Hematopoietic multipotent progenitor cell treated with erythropoietin and hydrocortisone succinate and interleukin-3 and kit ligand, for 4 days (in vitro differentiated cells): ENCODE data around the gene NCK1.
"Not testable (repeated sequence)": the region's sequence is repeated elsewhere in the genome, so short reads cannot be mapped to it uniquely, and the experiment has no call there.

Experiments
- DNase-seq: peaks from one replicate; pipeline ENCODE4 v3.0.0-alpha.2; 2015

Gene NCK1

DNA sequence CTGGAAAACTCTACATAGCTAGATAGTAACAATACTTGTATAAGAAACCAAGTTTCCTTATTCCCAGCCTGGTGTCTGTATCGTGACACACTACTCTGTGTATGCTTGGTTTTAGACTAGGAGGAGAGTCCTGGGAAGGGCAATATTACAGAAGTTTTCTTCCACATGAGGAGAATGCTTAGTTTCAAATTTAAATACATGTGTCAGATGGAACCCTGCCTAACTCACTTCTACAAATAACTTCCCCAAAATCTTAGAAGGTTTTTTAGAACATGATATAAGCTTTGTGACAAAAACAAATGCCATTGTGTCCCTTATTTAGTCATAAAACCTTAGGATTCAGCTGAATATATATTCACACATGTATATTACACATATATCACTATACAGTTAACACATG lies 88.6 kb downstream of the NCK1 start:
- no peak for DNase-seq

DNA sequence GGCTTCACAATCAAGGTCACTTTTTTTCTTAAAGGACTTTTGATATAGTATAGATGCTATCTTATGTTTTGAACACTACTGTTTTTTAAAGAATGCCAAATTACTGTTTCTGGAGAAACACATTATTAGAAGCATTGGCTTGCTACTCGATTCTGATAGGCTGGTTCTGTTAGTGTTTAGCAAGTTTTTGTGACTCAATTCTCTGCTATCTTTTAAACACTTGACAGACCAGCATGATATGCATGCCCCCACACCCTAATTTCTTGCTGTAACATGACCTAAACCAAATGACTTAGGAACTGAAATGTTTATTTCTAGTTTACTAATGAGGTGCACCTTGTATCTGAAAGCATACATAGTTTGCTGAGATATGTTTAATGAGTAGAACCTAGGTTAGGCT lies 90.3 kb downstream of the NCK1 start:
- DNase-seq: no peak

DNA sequence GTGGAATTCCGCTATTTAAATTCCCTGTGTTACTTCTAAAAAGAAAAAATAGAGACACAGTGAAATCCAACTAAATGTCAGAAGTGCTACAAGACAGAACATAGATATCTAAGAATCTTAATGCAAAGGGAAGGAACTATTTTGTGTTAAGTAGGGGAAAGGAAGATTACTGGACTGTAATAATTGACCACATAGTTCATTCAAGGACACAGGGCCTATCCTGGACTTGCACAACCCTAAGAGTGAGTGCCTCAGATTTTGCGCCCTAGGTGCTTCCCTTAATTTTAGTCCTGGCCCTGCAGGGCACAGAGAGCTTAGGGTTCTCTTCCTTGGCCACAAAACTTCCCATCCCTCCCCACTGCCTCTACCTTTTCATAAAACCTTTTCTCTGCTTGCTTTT lies 92.2 kb downstream of the NCK1 start:
- DNase-seq: no peak

GRCh38 chr3:136954980-136955780 lies 93.2 kb downstream of the NCK1 start:
- no peak for DNase-seq

DNA sequence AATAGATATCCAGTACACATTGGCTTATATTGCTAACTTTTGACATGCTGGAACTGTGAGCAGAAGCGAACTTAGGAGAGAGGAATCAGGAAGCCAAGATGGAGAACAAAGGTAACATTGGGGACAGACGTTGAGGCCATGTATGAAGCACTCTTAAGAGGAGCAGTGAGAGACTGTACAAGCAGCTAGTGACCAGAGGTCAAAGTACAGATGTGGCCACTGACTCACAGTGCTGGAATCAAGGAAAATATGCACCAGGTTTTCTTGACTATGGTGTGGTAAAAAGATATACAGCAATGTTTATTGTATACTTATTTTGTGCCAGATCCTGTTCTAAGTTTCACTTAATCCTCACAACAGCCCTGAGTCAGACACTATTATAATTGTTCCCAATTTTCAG lies 93.8 kb downstream of the NCK1 start:
- no peak for DNase-seq

DNA sequence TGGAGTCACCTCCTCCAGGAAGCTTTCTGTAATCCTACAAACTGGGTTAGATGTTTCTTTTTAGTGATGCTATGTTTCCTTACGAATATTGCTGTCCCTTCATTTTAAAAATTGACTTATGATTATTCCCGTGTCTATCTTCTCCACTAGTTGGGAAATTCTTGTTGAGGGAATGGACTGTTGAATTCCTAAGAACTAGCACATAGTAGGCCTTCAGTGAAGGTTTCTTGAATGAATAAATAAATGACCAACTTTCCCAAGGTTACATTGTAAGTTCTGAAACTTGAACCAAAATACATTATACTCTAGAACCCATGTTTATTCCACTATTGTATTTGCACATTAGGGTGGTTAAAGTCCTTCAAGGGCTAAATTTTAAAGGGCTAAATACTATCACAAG lies 95.0 kb downstream of the NCK1 start:
- DNase-seq: no peak

DNA sequence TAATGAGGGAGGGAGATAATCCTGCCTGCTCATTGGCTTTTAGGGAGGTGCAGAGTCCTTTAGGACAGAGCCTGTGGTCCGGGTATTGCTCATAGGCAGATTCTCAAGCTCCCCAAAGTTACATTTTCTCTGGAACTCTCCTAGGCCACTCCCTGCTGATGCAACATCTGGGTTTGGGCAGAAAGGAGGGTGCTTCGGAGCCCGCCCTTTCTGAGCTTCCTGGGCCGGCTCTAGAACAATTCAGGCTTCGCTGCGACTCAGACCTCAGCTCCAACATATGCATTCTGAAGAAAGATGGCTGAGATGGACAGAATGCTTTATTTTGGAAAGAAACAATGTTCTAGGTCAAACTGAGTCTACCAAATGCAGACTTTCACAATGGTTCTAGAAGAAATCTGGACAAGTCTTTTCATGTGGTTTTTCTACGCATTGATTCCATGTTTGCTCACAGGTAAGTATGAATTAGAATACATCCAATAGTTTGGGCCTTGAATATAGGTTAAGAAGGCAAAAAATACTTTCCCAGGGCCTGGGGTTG lies 95.8 kb downstream of the NCK1 start, which contains the start of gene IL20RB:
Gene IL20RB, plus strand, starts transcription at position 233 of the 538 bp plus-strand sequence. Its CDS starts 131 bp downstream, at position 364.
- no peak for DNase-seq

DNA sequence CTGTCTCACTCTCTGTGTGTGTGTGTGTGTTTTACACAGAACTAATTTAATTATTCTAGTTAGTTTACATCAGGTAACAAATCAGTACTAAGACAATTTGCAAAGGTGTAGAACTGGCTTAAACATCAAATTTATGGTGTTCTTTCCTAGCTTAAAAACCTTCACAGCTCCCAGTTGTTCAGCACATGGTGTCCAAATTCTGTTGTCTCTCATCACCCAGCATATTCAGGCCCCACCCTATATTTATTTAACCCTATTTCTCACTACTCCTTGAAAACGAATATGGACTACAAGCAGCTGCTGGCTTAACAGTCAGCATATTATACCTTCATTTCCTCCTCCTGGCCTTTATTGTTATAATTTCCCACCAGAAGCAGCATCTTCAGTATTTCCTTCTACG lies 96.9 kb downstream of the NCK1 start:
- no peak for DNase-seq

GRCh38 chr3:136959599-136959998 lies 97.6 kb downstream of the NCK1 start:
- no peak for DNase-seq

- DNase-seq: no peak
These were observed 99.1 kb downstream of the NCK1 start for GRCh38 chr3:136960838-136961836.

DNA sequence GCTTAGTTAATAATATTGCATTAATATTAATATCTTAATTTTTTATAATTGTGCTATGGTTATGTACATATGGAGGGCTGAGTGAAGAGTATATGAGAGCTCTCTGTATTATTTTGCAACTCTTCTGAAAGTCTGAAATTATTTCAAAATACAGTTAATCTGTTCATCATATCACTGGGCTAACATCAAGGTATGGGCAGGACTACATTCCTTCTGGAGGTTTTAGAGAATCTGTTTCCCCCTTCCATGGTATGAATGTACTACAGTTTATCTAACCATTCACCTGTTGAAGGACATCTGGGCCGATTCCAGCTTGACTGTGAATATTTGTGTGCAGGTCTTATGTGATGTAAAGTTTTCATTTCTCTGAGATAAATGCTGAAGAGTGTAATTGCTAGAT lies 100.9 kb downstream of the NCK1 start:
- no peak for DNase-seq

DNA sequence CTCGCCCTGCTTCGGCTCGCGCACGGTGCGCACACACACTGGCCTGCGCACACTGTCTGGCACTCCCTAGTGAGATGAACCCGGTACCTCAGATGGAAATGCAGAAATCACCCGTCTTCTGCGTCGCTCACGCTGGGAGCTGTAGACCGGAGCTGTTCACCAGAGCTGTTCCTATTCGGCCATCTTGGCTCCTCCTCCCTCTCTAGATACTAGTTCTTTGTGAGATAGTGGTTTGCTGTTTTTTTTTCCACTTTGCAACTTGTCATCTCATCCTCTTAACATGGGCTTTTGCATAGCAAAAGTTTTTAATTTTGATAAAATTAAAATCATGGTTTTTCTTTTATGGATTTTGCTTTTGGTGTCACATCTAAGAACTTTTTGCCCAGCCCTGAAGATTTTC lies 107.5 kb downstream of the NCK1 start:
- DNase-seq: not testable (repeated sequence)

GRCh38 chr3:136973352-136973751 lies 111.3 kb downstream of the NCK1 start:
- no peak for DNase-seq

- DNase-seq: no peak
These were observed 112.7 kb downstream of the NCK1 start for GRCh38 chr3:136974670-136975069.

- no peak for DNase-seq
These were observed 117.2 kb downstream of the NCK1 start for GRCh38 chr3:136979204-136979603.

DNA sequence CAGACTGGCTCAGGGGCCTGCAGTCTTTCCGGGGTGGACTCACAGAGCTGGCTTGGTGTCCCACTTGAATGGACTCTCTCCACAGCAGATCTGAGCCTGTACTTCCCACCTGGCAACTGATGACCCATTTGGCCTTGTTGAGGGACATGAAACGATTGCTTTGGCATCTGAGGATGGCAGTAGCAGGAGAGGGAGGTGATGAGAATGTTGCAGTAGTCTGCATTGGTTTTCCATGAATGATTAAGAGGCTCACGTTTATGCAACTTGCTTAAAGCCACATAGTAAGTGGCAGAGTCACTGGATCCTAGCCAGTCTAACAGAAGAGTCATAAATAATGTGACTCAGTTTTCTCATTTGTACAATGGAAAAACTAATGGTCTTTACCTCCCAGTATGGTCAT lies 117.7 kb downstream of the NCK1 start:
- DNase-seq: no peak

DNA sequence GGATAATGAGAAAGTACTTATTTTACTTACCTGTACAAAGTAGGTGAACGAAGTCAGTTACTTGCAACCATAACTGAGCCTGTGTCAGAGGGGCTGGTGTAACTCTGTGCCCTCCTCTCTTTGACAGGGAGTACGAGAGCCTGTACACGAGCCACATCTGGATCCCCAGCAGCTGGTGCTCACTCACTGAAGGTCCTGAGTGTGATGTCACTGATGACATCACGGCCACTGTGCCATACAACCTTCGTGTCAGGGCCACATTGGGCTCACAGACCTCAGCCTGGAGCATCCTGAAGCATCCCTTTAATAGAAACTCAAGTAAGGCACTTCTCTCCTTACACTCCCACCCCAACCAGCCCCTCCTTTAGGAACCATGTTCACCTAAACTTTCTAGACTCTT lies 120.0 kb downstream of the NCK1 start:
- DNase-seq: no peak

DNA sequence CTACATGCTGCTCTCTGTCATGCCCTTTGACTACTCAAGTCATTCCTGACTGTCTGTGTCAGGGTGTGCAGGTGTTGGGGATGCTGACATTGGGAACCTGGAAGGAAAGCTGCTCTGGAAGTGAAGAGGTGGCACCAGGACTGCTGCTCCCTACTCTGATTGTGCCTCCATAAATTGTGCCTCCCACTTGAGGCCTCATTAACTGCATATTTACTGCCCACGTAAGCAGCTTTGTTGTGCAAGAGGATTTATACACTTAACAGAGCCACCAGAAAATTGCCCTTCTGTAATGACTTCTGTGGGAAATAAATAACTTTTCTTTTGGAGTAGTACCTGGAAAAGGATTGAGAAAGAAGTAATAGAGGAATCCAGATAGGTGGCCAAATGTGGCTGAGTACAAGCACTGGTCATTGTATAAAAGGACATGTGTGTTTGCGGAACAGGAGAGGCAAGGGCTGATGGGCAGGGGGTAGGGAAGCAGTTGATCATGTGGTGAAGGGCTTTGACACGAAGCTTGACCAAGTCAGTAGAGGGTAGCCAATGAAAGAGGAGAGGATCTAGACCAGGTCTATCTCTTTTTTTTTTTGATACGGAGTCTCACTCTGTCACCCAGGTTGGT lies 120.6 kb downstream of the NCK1 start:
- no peak for DNase-seq

GRCh38 chr3:136984837-136985236 lies 122.8 kb downstream of the NCK1 start:
- DNase-seq: peak; percentile 60

DNA sequence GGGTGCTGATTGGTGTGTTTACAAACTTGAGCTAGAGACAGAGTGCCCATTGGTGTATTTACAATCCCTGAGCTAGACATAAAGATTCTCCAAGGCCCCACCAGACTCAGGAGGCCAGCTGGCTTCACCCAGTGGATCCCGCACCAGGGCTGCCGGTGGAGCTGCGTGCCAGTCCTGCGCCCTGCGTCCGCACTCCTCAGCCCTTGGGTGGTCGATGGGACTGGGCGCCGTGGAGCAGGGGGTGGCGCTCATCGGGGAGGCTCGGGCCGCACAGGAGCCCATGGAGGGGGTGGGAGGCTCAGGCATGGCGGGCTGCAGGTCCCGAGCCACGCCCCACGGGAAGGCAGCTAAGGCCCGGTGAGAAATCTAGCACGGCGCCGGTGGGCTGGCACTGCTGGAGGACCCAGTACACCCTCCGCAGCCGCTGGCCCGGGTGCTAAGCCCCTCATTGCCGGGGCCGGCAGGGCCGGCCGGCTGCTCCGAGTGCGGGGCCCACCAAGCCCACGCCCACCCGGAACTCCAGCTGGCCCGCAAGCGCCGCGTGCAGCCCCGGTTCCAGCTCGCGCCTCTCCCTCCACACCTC lies 125.5 kb downstream of the NCK1 start:
- DNase-seq: not testable (repeated sequence)

GRCh38 chr3:136988651-136989050 lies 126.6 kb downstream of the NCK1 start:
- no peak for DNase-seq

- no peak for DNase-seq
These were observed 127.9 kb downstream of the NCK1 start for GRCh38 chr3:136989781-136990524.
